Colonic mucosa (tissue), 4 donors: ENCODE data around the gene GUCY2C. TPM values are rescaled to one million over a fixed set of nuclear protein-coding genes. Genes with fewer than 3 reads are reported as not detected.

ENCODE experiments used
- DNase-seq: peaks from one replicate; pipeline ENCODE4 v3.0.0-alpha.2; 2020
- H3K27ac ChIP-seq: fragments of 200-600 bp; one replicate; pipeline ENCODE4 v1.8.0; 2021
- H3K27me3 ChIP-seq: fragments of 200-600 bp; one replicate; pipeline ENCODE4 v1.8.0; 2021
- H3K36me3 ChIP-seq: fragments of 200-600 bp; one replicate; pipeline ENCODE4 v1.8.0; 2021
- H3K4me1 ChIP-seq: fragments of 200-600 bp; one replicate; pipeline ENCODE4 v1.8.0; 2021; ENCODE audit warnings: mild to moderate bottlenecking
- H3K4me3 ChIP-seq: fragments of 200-600 bp; one replicate; pipeline ENCODE4 v1.8.0; 2021
- H3K9ac ChIP-seq, 2 donors: one replicate each; pipeline ENCODE4 v1.7.0; 2013; ENCODE audit warnings: control low read depth in 2 of 2, low read depth in 2 of 2, low read length in 2 of 2
- H3K9me3 ChIP-seq: fragments of 200-600 bp; one replicate; pipeline ENCODE4 v1.8.0; 2021
- intact Hi-C: fragments of 100-400 bp; cut with DNase I; formaldehyde crosslinking; loops from one replicate; pipeline ENCODE4 v1.14.1; 2022
- total RNA-seq, 2 donors: library from RNA; stranded (reverse); fragmentation: NEBNext Ultra II Directional in 1 of 2; extraction: Animal tissue kit (Norgen Biotek cat#: 25700) in 1 of 2; gene quantifications; one replicate each; pipeline ENCODE4 v1.2.1, GENCODE V29; 2021
- TF ChIP-seq, protein P1 (sequence below): fragments of 200-600 bp; IDR thresholded peaks from one replicate; pipeline ENCODE4 v1.8.0; 2022; ENCODE audit warnings: antibody characterized with exemption, mild to moderate bottlenecking
- donor health status: healthy.
- donor health status: DM: no; HTN: no; CAD: no.
- donor health status: DM: no; HTN: no; CAD: no.

GUCY2C gene
- total RNA-seq, 2 donors from 2014 or later: 52.2 to 74.6 TPM

DNA sequence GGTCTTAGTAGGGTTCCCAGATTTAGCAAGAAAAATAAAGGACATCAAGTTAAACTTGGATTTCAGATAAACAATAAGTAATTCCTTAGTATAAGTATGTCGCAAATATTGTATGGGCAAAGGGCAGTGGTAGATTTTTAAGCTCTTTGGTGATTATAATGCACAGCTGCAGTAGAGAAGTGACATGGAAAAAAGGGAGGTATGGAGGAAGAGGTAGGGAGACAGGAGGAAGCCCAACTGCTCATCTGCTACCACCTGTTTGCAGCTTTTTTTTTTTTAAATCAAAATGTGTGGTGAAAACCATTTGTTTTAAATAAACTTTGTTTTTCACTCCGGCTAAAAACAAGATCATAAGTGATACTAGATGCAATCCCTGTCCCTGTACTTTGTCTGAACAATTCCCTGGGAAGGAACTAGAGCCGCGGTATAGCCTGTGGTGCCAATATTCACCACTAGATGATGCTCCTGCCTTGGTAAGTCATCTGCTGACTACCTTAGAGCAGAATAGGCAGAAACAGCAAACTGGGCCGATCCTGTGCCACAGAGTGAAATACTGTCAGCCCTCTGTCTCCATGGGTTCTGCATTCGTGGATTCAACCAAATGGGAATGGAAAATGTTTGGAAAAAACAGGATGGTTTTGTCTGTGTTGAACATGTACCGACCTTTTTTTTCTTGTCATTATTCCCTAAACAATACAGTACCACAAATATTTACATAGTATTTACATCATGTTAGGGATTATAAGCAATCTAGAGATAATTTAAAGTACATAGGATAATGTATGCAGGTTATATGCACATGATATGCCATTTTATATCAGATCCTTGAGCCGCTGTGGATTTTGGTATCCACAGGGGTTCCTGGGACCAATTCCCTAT is 66.3 kb downstream of the GUCY2C start:
- H3K36me3 ChIP-seq: no peaks in the 10 kb centered on the region
- no peak overlapping the region for H3K27ac ChIP-seq
- intact Hi-C loops: loop anchor here (10.0 kb wide), 1 partner anchor 115 kb away; no protein-coding TSS in a partner anchor
- DNase-seq: peak; percentile 90
- H3K4me3 ChIP-seq: no peak overlapping the region
- no peaks in the 10 kb centered on the region for H3K9me3 ChIP-seq
- no peaks in the 10 kb centered on the region for H3K27me3 ChIP-seq
- no peak overlapping the region for H3K9ac ChIP-seq
- TF ChIP-seq, protein P1, sequence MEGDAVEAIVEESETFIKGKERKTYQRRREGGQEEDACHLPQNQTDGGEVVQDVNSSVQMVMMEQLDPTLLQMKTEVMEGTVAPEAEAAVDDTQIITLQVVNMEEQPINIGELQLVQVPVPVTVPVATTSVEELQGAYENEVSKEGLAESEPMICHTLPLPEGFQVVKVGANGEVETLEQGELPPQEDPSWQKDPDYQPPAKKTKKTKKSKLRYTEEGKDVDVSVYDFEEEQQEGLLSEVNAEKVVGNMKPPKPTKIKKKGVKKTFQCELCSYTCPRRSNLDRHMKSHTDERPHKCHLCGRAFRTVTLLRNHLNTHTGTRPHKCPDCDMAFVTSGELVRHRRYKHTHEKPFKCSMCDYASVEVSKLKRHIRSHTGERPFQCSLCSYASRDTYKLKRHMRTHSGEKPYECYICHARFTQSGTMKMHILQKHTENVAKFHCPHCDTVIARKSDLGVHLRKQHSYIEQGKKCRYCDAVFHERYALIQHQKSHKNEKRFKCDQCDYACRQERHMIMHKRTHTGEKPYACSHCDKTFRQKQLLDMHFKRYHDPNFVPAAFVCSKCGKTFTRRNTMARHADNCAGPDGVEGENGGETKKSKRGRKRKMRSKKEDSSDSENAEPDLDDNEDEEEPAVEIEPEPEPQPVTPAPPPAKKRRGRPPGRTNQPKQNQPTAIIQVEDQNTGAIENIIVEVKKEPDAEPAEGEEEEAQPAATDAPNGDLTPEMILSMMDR: peak; percentile 91
- H3K4me1 ChIP-seq: no peaks in the 10 kb centered on the region

- peak overlapping the region in 1 of 2 donors; percentile 34 for H3K9ac ChIP-seq
- H3K27me3 ChIP-seq: no peaks in the 10 kb centered on the region
- no peaks in the 10 kb centered on the region for H3K36me3 ChIP-seq
- H3K9me3 ChIP-seq: no peaks in the 10 kb centered on the region
- intact Hi-C loops: loop anchor here (10.0 kb wide), 1 partner anchor 114 kb away; no protein-coding TSS in a partner anchor
- H3K4me3 ChIP-seq: no peak overlapping the region
- no peaks in the 10 kb centered on the region for H3K4me1 ChIP-seq
- no peak for DNase-seq
- no peak overlapping the region for H3K27ac ChIP-seq
- TF ChIP-seq, protein P1: no peak
Measured at GRCh38 chr12:14628771-14629170, 67.6 kb downstream of the GUCY2C start.

DNA sequence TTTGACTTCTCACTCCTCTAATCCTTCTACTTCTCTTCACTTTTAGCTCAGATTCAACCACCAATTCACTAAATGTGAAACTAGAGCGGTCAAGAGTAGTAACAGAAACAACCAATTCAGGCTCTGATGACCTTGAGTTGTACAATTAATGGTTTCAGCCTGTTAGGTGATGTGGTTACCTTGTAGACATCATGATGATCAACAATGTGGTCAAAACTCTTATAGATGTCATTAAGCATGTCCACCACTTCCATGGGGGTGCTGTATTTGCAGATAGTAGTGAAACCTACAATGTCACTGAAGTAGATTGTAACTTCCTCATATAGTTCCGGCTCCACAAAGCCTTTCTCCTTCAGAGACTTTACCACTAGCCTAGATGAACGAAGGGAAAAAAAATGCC is 74.6 kb downstream of the GUCY2C start:
- TF ChIP-seq, protein P1: no peak
- no peaks in the 10 kb centered on the region for H3K27me3 ChIP-seq
- intact Hi-C loops: loop anchor here (10.0 kb wide), 1 partner anchor 107 kb away; no protein-coding TSS in a partner anchor
- no peaks in the 10 kb centered on the region for H3K9me3 ChIP-seq
- H3K4me1 ChIP-seq: peaks cover 4% of the 10 kb centered on the region
- H3K9ac ChIP-seq: no peak overlapping the region
- no peaks in the 10 kb centered on the region for H3K36me3 ChIP-seq
- no peak overlapping the region for H3K4me3 ChIP-seq
- no peak for DNase-seq
- H3K27ac ChIP-seq: no peak overlapping the region

DNA sequence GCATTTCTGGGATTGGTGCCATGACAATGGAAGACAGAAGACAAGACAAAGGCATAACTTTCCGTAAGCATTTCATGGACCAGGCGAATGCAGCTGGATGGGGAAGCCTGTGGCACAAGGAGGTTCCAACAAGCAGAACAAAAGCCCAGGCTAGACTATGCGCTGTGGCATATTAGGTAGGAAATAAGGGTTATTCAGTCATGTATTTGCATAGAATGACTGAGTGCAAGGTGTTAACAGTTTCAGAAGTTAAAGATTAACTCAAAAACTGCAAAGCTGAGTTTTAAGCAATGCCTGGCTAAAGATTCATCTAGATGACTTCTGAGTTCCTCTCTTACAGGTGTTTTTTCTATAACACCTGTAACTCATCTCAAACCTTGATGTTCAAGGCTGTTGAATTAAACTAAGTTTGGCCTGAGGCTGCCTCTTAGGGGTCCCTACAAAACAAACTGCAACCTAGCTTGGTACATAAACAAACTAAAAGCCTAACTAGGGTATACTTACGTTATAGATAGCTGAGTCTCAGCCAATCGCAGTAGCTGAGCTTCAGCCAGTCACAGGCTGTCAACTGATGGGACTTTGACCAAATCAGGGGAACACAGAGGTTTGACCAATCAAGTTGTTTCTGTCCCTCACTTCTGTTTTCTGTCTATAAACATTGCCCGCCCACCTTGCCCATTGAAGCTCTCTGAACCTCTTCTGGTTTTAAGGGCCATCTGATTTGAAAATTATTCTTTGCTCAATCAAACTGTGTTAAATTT is 76.5 kb downstream of the GUCY2C start:
- H3K27ac ChIP-seq: peak overlapping the region; percentile 66
- H3K4me3 ChIP-seq: no peak overlapping the region

GRCh38 chr12:14618983-14619382 is 77.4 kb downstream of the GUCY2C start:
- no peaks in the 10 kb centered on the region for H3K27me3 ChIP-seq
- H3K4me1 ChIP-seq: peaks cover 4% of the 10 kb centered on the region
- TF ChIP-seq, protein P1: no peak
- H3K9ac ChIP-seq: no peak overlapping the region
- no peaks in the 10 kb centered on the region for H3K9me3 ChIP-seq
- H3K4me3 ChIP-seq: no peak overlapping the region
- DNase-seq: no peak
- no peaks in the 10 kb centered on the region for H3K36me3 ChIP-seq
- peak overlapping the region; percentile 66 for H3K27ac ChIP-seq
- intact Hi-C loops: no loop called here

More for the DNA sequence above, 76.5 kb downstream of the GUCY2C start:
- peak; percentile 63 for DNase-seq
- no peaks in the 10 kb centered on the region for H3K27me3 ChIP-seq
- H3K9me3 ChIP-seq: no peaks in the 10 kb centered on the region
- TF ChIP-seq, protein P1: no peak
- intact Hi-C loops: loop anchor here (10.0 kb wide), 1 partner anchor 105 kb away; no protein-coding TSS in a partner anchor
- H3K9ac ChIP-seq: no peak overlapping the region
- H3K36me3 ChIP-seq: no peaks in the 10 kb centered on the region
- H3K4me1 ChIP-seq: peaks cover 4% of the 10 kb centered on the region
